ENCODE results near the gene FBXW11.

Gene FBXW11

GRCh38 chr5:172015346-172015745 is 8.9 kb upstream of the FBXW11 start:
- DNase-seq = no peak

- no peak for DNase-seq
Observed at GRCh38 chr5:172010278-172010677, 3.8 kb upstream of the FBXW11 start.

GRCh38 chr5:172009536-172010270 is 3.3 kb upstream of the FBXW11 start:
- DNase-seq = no peak

- DNase-seq = no peak
Observed at GRCh38 chr5:172008689-172009141, 2.3 kb upstream of the FBXW11 start.

- DNase-seq = no peak
Observed at GRCh38 chr5:172008111-172008455, 1.6 kb upstream of the FBXW11 start.

- no peak for DNase-seq
Observed at GRCh38 chr5:172007175-172008110, 1.0 kb upstream of the FBXW11 start.

- no peak for DNase-seq
Observed at GRCh38 chr5:172005708-172006320, 624 bp downstream of the FBXW11 start.

- no peak for DNase-seq
Observed at GRCh38 chr5:172004824-172005237, 1.6 kb downstream of the FBXW11 start.

- DNase-seq = no peak
Observed at GRCh38 chr5:172003746-172004145, 2.7 kb downstream of the FBXW11 start.

GRCh38 chr5:172002840-172003512 is 3.5 kb downstream of the FBXW11 start:
- no peak for DNase-seq

- no peak for DNase-seq
Observed at GRCh38 chr5:172002310-172002709, 4.1 kb downstream of the FBXW11 start.

GRCh38 chr5:171999877-172000276 is 6.6 kb downstream of the FBXW11 start:
- DNase-seq = no peak

- DNase-seq = no peak
Observed at GRCh38 chr5:171999100-171999499, 7.3 kb downstream of the FBXW11 start.

GRCh38 chr5:171997011-171997410 is 9.4 kb downstream of the FBXW11 start:
- no peak for DNase-seq

- no peak for DNase-seq
Observed at GRCh38 chr5:171992813-171993212, 13.6 kb downstream of the FBXW11 start.

GRCh38 chr5:171992305-171992704 is 14.1 kb downstream of the FBXW11 start:
- no peak for DNase-seq

- no peak for DNase-seq
Observed at GRCh38 chr5:171990713-171991015, 15.8 kb downstream of the FBXW11 start.

- DNase-seq = no peak
Observed at GRCh38 chr5:171989946-171990712, 16.3 kb downstream of the FBXW11 start.

- no peak for DNase-seq
Observed at GRCh38 chr5:171989276-171989675, 17.2 kb downstream of the FBXW11 start.

GRCh38 chr5:171986772-171987171 is 19.7 kb downstream of the FBXW11 start:
- no peak for DNase-seq

- no peak for DNase-seq
Observed at GRCh38 chr5:171984748-171985419, 21.6 kb downstream of the FBXW11 start.

GRCh38 chr5:171981847-171982246 is 24.6 kb downstream of the FBXW11 start:
- DNase-seq = no peak
